ENCODE data around the gene MAPT.
"Not testable (repeated sequence)": the region's sequence is repeated elsewhere in the genome, so short reads cannot be mapped to it uniquely, and the experiment has no call there.

MAPT gene

DNA sequence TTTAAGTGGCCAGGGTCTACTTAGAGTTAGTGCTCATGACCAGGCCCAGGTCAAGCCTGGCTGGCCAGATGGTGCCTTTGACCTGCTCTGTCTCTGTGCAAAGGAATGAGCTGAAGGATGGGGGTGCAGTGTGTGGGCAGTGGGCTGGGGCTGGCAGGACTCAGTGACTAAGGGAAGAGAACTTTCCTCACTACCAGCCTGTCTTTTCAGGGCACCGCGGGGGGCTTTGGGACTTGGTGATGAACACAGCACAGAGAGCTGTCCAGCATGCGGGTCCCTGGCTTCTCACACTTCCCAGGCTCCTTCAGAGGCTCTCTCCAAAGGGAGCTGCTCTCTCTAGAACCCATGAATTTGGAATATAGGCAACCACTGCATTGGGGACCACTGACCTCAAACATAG, 61.7 kb downstream of the MAPT start:
- no peak for DNase-seq

DNA sequence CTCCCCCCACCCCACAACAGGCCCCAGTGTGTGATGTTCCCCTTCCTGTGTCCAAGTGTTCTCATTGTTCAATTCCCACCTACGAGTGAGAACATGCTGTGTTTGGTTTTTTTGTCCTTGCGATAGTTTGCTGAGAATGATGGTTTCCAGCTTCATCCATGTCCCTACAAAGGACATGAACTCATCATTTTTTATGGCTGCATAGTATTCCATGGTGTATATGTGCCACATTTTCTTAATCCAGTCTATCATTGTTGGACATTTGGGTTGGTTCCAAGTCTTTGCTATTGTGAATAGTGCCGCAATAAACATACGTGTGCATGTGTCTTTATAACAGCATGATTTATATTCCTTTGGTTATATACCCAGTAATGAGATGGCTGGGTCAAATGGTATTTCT, 62.4 kb downstream of the MAPT start:
- not testable (repeated sequence) for DNase-seq

DNA sequence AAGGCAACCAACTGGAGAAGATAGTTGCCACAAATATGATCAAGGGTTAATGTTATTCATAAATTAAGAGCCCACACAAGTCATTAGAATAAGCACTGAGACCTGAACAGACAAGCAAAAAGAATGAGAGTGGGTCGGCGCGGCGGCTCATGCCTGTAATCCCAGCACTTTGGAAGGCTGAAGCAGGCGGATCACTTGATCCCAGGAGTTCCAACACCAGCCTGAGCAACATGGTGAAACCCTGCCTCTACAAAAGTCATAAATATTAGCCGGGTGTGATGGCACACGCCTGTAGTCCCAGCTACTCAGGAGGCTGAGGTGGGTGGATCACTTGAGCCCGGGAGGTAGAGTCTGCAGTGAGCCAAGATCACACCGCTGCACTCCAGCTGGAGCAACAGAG, 64.0 kb downstream of the MAPT start:
- DNase-seq, result no peak

DNA sequence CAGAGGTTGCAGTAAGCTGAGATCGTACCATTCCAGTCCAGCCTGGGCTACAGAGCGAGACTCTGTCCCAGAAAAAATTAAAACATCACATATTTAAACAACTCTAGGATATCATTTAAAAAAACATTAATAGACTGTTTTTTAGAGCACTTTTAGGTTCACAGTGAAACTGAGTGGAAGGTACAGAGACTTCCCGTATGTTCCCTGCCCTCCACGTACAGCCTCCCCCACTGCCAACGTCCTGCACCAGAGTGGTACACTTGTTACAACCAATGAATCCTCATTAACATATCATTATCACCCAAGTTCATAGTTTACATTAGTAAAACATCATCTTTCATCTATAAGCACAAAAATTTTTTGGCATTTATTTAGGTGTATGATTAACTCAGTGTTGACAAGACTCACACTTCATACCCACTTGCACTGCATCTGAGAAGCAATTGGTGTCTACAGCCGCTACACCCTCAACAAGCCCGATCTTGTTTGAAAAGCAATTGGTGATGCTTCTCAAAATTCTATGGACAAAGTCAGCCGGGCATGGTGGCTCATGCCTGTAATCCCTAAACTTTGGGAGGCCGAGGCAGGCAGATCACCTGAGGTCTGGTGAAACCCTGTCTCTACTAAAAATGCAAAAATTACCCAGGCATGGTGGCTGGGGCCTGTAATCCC, 64.8 kb downstream of the MAPT start:
- no peak for DNase-seq

DNA sequence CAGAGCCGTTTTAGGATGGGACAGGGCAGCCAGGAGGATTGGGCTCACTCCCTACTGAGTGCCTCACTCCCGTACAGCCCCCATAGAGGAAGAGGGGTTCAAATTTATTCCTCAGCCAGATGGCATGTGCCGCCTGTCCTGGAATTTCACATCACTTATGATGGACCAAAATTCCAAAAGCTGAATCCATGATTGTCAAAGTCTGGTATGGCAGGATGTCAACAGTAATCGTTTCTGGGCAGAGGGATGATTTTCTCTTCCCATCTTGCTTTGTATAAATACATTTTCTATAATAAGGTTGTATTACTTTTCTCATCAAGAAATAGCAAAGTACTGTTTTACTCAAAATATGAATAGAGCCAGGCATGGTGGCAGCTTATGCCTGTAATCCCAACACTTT, 66.0 kb downstream of the MAPT start:
- no peak for DNase-seq

DNA sequence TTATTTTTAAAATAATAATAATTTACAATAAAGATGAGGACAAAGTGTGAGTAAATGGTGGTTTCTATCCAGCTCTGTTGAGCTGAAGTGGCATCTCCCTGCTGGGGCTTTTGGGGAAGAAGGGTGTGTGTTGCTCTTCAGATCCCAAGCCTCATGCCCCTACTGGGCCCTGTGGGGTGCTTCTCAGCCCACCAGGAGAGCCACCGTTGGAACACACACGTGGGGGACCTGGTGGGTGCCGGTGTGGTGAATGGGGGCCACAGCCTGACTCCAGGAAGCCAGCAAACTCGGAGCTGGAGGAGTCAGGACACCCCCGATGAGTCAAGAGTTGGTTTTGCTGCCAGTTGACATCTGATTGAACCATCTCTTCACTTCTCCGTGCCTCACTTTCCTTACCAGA, 66.9 kb downstream of the MAPT start:
- DNase-seq, result no peak

DNA sequence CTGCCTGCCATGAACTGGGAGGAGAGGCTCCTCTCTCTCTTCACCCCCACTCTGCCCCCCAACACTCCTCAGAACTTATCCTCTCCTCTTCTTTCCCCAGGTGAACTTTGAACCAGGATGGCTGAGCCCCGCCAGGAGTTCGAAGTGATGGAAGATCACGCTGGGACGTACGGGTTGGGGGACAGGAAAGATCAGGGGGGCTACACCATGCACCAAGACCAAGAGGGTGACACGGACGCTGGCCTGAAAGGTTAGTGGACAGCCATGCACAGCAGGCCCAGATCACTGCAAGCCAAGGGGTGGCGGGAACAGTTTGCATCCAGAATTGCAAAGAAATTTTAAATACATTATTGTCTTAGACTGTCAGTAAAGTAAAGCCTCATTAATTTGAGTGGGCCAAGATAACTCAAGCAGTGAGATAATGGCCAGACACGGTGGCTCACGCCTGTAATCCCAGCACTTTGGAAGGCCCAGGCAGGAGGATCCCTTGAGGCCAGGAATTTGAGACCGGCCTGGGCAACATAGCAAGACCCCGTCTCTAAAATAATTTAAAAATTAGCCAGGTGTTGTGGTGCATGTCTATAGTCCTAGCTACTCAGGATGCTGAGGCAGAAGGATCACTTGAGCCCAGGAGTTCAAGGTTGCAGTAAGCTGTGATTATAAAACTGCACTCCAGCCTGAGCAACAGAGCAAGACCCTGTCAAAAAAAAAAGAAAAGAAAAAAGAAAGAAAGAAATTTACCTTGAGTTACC, 68.0 kb downstream of the MAPT start:
- DNase-seq, result no peak

DNA sequence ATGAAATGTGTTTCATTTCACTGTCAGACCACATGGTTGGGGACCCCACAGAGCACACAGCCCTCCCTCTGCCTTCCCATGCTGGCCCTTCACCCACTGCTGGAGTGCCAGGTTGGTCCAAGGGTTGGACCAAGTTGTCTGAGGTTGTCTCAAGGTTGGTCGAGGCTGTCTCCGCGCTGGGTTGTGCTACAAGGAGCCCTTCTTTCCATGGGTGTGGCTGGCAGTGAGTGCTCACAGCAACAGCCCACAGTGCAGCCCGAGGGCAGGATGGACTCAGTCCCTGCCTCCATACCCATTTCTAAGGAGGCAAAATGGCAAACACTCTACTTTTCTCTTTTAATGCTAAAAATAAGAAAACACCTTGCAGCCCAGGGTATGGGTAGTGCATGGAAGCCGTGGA, 68.9 kb downstream of the MAPT start:
- no peak for DNase-seq

DNA sequence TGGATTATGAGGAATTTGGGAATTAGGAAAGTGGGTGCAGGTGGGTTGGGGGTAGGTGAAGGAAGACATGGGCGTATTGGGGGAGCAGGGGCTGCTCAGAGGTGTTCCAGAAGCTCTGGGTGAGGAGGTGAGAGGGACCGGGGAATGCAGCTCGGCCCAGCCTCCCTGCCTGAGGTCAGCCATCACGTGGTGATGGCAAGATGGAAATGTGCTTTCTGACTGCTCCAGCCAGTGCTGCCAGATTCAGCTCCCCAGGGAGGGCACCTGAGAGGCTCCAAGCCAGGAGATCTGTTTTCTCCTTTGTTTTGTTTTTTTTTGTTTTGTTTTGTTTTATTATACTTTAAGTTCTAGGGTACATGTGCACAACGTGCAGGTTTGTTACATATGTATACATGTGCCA, 69.5 kb downstream of the MAPT start:
- no peak for DNase-seq

DNA sequence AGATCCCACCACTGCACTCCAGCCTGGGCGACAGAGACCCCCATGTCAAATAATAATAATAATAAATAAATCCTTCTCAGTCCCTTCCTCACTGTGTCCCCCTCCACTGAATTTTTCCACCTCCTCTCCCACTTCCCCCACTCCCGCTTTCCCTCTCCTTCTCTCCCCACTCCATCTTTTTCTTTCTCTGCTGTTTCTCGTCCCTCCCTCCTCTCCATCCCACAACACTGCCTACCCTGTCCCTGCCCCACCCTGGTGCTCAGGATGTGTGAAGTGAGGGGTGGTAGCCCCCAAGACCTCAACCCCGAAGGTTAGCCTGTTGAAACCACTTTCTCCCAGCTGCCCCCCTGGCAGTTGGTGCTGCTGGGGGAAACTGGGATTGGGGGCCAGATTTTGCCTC, 70.3 kb downstream of the MAPT start:
- DNase-seq, result no peak

DNA sequence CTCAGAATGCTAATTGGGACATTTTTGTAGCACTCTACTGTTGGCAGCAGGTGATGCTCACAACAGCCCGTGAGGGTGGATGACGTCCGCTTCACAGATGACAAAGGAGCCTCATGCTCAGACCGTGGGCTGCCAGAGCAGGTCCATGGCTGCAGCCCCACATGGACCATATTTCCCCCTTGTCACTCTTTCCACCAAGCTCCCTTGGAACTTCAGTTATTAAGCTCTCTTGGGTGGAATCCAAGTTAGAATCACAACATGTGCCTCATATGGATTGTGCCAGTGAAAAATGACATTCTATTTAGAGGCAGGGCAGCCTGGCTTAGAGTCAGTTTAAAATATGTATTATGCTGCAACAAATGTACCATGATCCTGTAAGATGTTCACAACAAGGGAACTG, 71.5 kb downstream of the MAPT start:
- DNase-seq, result no peak

DNA sequence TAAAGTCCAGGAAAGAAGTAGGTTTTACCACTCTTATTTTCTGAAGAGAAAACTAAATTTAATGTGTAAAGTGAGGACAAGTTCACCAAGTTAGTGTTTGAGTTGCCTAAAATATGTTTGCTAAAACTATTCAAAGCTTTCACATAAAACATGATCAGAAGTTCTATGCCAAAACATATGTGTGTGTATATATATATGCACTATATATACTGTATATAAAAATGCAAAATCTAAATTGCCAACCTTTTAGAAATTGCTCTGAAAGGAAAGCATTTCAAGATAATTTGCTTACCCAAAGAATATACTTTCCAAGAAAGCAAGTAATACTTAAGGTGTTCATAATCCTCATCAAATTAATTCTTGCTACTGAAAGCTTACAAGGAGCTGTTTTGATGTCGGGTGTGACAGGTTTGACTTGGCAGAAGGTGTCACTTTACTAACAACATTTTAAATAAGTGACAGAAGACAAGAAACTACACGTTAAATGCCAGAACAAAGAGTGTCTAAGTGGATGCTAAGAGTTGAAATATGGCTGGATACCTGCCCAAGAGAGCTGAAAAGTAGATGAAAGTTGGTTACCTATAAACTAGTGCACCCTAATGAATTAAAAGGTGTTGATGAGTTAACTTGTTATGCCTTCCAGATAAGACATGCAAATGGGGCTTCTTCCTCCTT, 72.4 kb downstream of the MAPT start:
- DNase-seq, result no peak

DNA sequence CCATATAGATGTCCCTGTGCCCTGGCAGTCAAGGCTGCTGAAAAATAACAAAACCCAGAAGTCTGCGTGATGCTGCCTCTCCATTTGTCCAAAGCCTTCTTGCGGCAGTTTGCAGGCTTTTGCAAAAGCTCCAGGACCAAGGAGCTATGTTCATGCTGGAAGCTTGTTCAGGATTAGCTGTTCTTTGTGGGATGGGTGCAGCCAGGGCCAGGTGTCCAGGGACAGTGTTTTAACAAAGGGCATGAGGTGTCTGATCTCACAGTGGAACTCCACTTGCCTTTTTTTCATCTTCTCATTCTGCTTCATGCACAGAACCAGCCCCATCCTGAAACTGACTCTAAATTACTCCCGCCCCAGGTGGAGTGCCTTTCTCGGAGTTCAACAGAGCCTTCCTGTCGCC, 73.0 kb downstream of the MAPT start:
- DNase-seq, result no peak

DNA sequence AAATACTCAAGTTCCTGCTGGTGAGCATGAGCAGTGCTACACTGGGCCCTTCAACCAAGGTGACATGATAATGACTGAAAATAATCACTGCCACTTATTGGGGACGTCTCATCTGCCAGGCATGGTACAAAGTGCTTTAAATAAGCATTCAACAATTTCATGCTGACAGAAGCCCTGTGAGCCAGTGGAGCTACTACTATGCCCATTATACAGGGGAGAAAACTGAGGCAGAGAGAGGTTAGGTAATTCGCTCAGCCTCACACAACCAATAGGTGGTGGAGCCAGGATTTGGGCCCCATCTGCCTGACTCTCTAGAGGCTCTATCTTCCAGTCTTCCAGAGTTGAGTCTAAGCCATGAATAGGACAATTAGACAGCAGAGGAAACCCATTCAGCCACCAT, 74.4 kb downstream of the MAPT start:
- DNase-seq, result no peak

DNA sequence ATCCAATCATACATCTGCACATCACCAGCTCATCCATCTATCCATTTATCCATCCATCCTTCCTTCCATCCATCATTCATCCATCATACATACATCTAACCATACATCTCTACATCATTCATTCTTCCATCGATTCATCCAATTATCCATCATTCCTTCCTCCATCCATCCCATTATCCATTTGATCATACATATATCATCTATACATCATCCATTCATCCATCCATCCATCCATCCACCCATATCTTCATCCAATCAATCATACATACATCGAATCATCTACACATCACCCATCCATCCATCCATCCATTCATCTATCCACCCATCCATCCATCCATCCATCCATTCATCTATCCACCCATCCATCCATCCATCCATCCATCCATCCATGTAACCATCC, 75.4 kb downstream of the MAPT start:
- no peak for DNase-seq

DNA sequence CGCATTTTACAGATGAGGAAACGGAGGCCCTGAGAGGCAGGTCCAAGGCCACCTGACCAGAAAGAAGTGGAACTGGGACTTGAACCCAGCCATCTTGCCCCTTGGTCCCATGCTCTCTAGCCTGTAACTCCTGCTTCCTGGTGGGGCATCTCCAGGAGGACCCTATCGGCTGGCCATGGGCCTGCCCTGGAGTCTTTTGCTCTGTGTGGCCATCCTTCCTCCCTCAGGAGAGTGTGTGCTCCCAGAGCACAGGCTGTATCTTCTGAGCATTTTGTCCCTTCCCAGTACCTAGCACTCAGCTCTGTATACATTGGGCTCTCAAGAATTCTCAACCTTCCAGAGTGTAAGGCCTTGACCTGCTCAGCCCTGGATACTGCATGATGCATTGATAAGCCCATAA, 76.3 kb downstream of the MAPT start:
- no peak for DNase-seq

DNA sequence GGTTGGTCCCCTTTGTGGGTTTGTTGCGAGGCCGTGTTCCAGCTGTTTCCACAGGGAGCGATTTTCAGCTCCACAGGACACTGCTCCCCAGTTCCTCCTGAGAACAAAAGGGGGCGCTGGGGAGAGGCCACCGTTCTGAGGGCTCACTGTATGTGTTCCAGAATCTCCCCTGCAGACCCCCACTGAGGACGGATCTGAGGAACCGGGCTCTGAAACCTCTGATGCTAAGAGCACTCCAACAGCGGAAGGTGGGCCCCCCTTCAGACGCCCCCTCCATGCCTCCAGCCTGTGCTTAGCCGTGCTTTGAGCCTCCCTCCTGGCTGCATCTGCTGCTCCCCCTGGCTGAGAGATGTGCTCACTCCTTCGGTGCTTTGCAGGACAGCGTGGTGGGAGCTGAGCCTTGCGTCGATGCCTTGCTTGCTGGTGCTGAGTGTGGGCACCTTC, 77.4 kb downstream of the MAPT start:
- no peak for DNase-seq

DNA sequence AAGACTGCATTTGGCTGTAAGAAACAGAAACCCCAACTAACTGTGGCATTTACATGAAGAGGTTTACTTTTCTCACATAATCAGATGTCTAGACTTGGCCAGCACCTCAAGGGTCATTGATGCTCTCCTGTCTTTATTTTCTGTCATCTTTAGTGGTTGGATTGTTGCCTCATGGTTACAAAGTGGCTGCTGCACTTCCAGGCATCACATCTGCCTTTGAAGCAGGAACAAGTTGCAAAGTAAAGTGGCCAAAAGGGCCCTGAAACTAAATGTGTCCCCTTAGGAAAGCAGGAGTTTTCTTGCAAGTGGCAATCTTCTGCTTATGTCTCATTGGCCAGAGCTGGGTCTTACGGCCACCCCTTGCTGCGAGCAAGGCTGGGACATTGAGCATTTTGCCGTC, 78.2 kb downstream of the MAPT start:
- DNase-seq, result no peak

DNA sequence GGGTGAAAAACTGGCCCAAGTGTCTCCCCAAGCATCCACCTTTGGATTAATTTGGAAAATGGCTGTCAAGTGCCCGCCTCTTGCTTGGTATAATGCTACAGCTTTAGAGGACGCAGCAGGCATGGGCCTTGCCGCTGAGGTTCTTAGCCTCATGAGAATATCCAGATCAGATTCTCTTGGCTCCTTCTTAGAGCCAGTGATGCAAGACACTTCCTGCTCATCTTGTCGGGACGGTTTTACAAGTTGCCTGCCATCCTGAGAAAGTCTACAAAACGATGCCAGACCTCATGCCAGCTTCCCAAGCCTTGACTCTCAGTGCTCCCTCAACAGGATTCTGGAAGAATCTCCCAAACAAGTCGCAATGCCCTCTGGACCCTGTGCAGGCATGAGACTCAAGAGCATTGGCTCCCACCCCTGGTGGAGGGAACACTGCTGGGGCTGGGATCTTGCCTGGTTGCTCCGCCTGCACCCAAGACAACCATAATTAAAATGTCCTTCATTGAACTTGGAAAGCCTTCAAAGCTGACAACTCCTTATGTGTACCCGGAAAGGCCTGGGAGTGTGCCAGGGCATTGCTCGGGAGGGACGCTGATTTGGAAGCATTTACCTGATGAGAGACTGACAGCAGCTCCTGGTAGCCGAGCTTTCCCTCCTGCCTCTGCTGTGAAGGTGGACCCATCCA, 78.9 kb downstream of the MAPT start:
- DNase-seq, result no peak

DNA sequence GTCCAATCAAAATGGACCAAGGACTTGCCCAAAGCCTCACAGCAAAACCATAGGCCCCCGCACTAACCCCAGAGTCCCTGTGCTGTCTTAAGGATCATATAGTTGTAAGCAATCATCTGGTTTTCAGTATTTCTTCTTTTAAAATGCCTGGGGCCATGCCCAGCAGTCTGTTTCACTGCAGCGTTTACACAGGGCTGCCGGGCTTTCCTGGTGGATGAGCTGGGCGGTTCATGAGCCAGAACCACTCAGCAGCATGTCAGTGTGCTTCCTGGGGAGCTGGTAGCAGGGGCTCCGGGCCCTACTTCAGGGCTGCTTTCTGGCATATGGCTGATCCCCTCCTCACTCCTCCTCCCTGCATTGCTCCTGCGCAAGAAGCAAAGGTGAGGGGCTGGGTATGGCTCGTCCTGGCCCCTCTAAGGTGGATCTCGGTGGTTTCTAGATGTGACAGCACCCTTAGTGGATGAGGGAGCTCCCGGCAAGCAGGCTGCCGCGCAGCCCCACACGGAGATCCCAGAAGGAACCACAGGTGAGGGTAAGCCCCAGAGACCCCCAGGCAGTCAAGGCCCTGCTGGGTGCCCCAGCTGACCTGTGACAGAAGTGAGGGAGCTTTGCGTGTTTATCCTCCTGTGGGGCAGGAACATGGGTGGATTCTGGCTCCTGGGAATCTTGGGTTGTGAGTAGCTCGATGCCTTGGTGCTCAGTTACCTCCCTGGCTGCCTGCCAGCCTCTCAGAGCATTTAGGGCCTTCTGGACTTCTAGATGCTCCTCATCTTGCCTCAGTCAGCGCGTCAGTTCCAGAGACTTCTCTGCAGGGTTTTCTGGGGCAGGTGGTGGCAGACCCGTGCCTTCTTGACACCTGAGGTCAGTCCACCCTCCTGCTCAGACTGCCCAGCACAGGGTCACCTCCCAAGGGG, 79.8 kb downstream of the MAPT start:
- DNase-seq, result no peak

DNA sequence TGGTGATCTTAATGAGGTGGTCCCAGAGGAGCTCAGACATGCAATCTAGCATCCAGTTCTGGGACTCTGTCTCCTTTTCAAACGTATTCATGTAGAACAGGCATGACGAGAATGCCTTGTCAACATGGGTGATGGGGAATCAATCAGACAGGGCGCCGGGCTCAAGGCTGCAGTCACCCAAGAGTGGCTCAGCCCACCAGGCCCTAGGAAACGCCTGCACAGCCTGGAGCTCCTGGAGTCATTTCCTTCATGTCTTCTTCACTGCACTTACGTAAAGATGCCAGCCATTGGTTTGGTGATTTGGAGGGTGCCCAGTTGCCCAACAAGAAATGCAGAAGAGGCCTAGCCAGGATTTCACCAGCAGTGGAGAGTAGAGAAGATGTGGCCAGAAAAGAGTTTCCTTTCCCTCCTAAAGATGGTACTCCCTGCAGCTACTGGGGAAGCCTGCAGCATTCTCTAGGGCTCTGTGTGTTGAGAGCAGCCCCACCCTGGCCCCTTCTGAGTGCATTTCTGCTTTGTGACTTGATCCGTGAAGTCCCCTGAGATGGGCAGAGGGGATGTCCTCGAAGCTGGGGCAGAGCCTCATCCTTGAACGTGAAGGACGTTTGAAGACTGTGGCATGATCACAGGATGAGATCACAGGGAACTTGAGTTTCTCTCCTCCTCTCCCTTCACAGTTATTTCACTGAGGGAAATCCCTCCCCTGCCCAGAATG, 80.7 kb downstream of the MAPT start:
- no peak for DNase-seq

Measured in CD4-positive, alpha-beta T cell treated with Interleukin-12 subunit alpha and Interleukin-12 subunit beta, for 1 hour (primary cell).